IPS DF 6.9 (cell line): ENCODE measurements around the gene NEAT1.
"Not testable (repeated sequence)": the region's sequence is repeated elsewhere in the genome, so short reads cannot be mapped to it uniquely, and the experiment has no call there.

Experiments
- DNase-seq: peaks from one replicate; pipeline ENCODE4 v3.0.0-alpha.2; 2013; ENCODE audit warnings: low read depth, low spot score
- H3K27ac ChIP-seq: one replicate; pipeline ENCODE4 v1.5.1; 2013; ENCODE audit warnings: low read length, control low read depth
- H3K27me3 ChIP-seq: 2 replicates; pipeline ENCODE4 v1.6.1; 2013; ENCODE audit warnings: mild to moderate bottlenecking, low read length; ENCODE audit not compliant: control insufficient read depth, insufficient read depth
- H3K36me3 ChIP-seq: 2 replicates; pipeline ENCODE4 v1.6.1; 2013; ENCODE audit warnings: low read length; ENCODE audit not compliant: control insufficient read depth, insufficient read depth
- H3K4me1 ChIP-seq: 2 replicates; pipeline ENCODE4 v1.6.1; 2013; ENCODE audit warnings: low read length; ENCODE audit not compliant: control insufficient read depth, insufficient read depth
- H3K4me3 ChIP-seq: 2 replicates; pipeline ENCODE4 v1.5.1; 2013; ENCODE audit warnings: mild to moderate bottlenecking, low read length
- H3K9me3 ChIP-seq: 2 replicates; pipeline ENCODE4 v1.6.1; 2013; ENCODE audit warnings: low read length, inconsistent platforms; ENCODE audit not compliant: control insufficient read depth, insufficient read depth
- WGBS: extraction: QIAGEN DNeasy Blood & Tissue Kit; methylation state at CpG from one replicate; pipeline ENCODE4 v1.1.7; 2013; ENCODE audit warnings: mixed read lengths, missing lambda C conversion rate; ENCODE audit not compliant: insufficient read length, insufficient coverage; 5-methylcytosine and 5-hydroxymethylcytosine counted together

NEAT1 gene

DNA sequence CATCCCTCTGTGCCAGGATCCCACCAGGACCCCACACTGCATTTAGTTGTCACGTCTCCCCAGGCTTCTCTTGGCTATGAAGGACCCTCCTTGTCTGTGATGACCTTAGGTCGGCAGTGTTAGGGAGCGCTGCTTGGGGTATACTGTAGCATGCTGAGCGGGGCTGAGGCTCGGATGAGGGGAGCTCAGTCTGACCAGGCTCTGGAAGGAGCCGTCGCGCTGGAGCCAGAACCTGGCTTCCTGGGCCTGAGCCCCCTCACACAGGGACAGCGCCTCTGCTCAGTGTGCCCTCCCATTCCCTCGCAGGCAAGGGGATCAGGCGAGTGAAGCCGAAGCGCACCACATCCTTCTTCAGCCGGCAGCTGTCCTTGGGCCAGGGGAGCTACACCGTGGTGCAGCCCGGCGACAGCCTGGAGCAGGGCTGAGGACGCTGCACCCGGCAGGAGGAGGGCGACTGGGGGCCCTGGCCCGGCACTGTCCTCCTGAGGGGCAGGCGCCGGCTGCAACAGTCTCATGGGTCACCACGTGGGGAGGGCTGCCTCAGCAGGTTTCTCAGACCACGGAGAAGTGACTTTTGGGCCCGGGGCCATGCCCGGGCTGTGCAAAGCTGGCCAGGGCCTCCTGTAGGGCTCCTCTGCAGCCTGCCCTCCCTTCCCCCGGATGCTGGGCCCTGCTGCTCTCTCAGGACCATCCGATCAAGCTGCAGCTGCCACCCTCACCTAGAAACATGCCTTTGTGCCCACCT, 11.5 kb upstream of the NEAT1 start:
- no peaks in the 10 kb centered on the region for H3K27me3 ChIP-seq
- WGBS: no CpG with 5 or more reads among the region's 29 CpGs

DNA sequence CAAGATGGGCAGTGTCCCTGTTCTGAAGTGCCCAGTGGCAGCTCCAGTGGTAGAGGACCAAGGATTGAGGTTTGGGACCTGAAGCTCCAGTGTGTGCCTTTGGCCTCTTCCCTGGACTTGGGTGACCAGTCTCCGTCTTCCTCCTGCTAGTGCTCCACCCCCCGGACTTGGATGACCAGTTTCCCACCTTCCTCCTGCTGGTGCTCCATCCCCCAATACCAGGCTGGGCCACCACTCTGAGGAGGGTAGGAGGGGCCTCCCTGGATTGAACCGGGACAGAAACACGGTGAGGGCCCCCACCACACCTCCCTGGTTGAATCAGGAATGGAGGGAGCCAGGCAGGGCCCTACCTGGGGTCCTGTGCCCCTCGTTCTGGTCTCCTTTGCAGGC, 10.9 kb upstream of the NEAT1 start:
- WGBS: no CpG with 5 or more reads among the region's 5 CpGs
- no peak for DNase-seq
- H3K4me3 ChIP-seq: no peak overlapping the region
- H3K9me3 ChIP-seq: no peaks in the 10 kb centered on the region
- H3K36me3 ChIP-seq: peaks cover 6% of the 10 kb centered on the region
- H3K4me1 ChIP-seq: 0 out of 2 replicates have a peak, but pooled peaks cover 1% of the 10 kb centered on the region
- no peak overlapping the region for H3K27ac ChIP-seq
- H3K27me3 ChIP-seq: no peaks in the 10 kb centered on the region

More for the DNA sequence above, 11.5 kb upstream of the NEAT1 start:
- no peak overlapping the region for H3K4me3 ChIP-seq
- no peak overlapping the region for H3K27ac ChIP-seq
- peaks cover 6% of the 10 kb centered on the region for H3K36me3 ChIP-seq
- no peaks in the 10 kb centered on the region for H3K9me3 ChIP-seq
- no peaks in the 10 kb centered on the region for H3K4me1 ChIP-seq
- DNase-seq: no peak

DNA sequence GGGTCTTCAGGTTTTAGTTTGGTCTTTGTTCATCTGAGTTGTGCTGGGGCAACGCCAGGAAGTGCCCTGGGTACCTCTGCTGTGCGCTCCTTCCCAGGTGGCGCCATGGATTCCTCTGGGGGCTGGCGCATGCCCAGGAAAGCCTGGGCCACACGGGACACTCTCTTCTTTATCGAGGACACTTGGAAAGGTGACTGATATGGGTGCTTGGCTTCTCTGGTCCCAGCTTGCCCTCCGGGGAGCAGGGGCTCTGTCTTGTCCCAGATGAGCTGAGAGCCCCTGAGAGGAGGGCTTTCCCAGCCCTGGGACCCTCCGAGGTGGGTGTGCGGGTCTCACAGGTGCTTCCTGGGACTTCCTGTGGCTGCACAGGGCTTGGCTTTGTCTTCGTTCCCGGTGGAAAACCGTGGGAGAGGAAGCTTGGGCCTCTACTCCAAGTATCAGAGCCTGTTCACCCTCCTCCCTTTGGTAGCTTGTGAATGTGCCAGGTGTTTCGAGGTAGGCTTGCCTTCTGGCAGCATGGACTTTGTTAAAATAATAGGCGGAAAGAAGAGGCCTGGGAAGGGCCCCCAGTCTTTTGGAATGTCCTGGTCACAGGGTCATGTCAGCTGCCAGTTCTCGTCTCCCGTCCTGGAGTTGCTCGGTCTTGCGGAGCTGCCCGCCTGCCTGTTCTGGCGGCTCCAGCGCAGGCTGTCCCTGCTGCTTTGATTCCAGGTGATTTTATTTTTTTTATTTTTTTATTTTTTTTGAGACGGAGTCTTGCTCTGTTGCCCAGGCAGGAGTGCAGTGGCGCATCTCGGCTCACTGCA, 10.1 kb upstream of the NEAT1 start:
- H3K4me3 ChIP-seq: no peak overlapping the region
- H3K27me3 ChIP-seq: no peaks in the 10 kb centered on the region
- H3K4me1 ChIP-seq: peaks cover 3% of the 10 kb centered on the region; the same call in 1 of the 2 replicates
- H3K36me3 ChIP-seq: peaks cover 6% of the 10 kb centered on the region
- H3K27ac ChIP-seq: no peak overlapping the region
- no peak for DNase-seq
- no CpG with 5 or more reads among the region's 24 CpGs for WGBS
- H3K9me3 ChIP-seq: no peaks in the 10 kb centered on the region

GRCh38 chr11:65413077-65413664, 9.4 kb upstream of the NEAT1 start:
- not testable (repeated sequence) for H3K27me3 ChIP-seq, H3K36me3 ChIP-seq, H3K27ac ChIP-seq, DNase-seq, H3K9me3 ChIP-seq, H3K4me1 ChIP-seq, H3K4me3 ChIP-seq
- no CpG with 5 or more reads among the region's 15 CpGs for WGBS

DNA sequence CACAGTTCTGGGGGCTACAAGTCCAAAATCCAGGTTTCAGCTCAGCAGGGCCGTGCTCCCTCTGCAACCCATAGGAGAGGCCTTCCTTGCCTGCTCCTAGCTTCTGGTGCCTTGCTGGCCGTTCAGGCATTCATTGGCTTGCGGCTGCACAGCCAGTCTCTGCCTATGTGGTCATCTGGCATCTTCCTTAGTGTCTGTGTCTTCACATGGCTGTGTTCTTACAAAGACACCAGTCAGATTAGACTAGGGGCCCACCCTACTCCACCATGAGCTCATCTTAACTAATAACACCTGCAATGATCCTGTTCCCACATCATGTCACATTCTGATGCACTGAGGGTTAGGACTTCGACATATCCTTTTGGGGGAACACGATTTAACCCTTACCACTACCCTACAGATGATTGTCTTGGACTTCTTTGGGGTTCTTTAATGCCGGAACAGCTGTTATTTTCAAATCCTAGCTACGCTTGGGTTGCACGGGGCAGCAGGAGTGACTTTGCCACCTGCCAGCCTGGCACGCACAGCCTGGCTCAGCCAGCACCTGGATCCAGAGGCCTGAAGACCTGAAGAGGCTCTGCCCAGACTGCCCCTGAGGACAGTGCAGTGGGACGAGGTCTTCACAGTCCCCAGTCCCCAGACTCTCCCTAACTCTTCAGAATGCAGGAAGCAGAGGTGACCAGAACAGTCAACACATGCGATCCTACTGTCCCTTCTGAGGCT, 7.7 kb upstream of the NEAT1 start:
- peaks cover 11% of the 10 kb centered on the region for H3K4me1 ChIP-seq
- no peak overlapping the region for H3K27ac ChIP-seq
- WGBS: no CpG with 5 or more reads among the region's 11 CpGs

DNA sequence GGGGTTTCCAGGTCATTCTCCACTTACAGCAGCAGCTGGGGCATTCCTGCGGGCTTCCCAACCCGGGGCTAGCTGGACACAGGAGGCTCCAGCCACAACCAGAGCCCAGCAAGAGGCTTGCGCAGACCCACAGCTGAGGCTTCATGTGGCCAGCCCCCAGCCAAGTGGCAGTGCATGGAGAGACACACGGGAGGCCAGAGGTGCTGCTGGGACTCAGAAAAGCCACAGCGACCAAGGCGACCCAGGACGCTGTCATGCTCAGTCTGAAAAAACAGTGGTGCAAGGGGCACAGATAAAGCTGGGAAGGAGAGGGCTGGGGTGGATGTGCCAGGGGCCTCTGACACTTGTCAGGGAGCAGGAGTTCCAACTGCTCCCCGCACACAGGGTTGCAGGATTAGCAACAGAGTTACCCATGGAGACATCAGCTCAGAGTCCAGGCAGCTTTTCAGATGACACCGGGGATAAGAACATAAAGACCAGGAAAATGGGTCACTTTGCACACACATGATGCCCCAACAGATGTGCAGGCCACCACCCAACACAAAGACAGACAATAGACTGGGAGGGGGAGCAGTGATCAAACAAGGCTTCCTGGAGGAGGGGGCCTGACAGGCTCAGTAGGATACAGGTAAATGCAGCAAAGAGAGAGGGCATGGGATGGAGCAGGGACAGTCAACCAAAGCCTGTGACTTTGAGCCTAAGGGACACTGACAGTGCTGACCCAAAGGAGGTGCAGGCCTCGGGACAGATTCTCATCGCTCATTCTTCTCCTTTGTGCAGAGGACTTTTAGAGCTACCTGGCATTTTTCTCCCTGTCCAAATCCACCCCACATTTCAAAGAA, 6.9 kb upstream of the NEAT1 start:
- H3K36me3 ChIP-seq: peaks cover 6% of the 10 kb centered on the region
- H3K4me3 ChIP-seq: no peak overlapping the region
- H3K27me3 ChIP-seq: no peaks in the 10 kb centered on the region
- DNase-seq: no peak
- no peaks in the 10 kb centered on the region for H3K9me3 ChIP-seq
- H3K4me1 ChIP-seq: peaks cover 11% of the 10 kb centered on the region
- no CpG with 5 or more reads among the region's 11 CpGs for WGBS
- H3K27ac ChIP-seq: no peak overlapping the region

More for the DNA sequence above, 7.7 kb upstream of the NEAT1 start:
- H3K27me3 ChIP-seq: no peaks in the 10 kb centered on the region
- H3K4me3 ChIP-seq: no peak overlapping the region
- DNase-seq: no peak
- peaks cover 6% of the 10 kb centered on the region for H3K36me3 ChIP-seq
- no peaks in the 10 kb centered on the region for H3K9me3 ChIP-seq

DNA sequence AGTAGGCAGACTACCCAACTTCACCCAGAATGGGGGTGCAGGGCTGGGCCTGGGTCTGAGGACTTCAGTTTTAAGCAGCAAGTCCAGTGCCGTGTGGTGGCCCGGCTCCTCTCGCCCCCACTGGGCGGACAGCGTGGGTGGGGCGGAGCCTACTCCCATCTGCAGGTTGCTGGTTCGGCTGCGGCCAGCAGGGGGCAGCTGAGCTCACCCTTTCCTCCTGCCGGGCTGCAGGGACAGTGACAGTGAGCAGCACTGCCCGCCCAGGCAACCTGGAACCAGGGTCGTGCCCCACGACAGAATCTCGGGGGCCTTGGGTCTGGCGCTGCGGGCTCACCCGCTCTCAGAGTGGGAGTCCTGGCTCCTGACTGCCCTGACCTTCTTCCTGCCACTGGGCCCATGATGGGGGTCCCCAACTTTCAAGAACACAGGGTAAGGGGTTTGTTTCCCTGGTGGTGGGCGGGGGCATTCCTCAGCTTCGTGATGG, 6.2 kb upstream of the NEAT1 start:
- DNase-seq: peak; percentile 57
- H3K36me3 ChIP-seq: peaks cover 2% of the 10 kb centered on the region
- H3K4me3 ChIP-seq: no peak overlapping the region
- H3K4me1 ChIP-seq: peaks cover 14% of the 10 kb centered on the region
- H3K27ac ChIP-seq: no peak overlapping the region
- WGBS: no CpG with 5 or more reads among the region's 18 CpGs
- H3K27me3 ChIP-seq: no peaks in the 10 kb centered on the region
- no peaks in the 10 kb centered on the region for H3K9me3 ChIP-seq

DNA sequence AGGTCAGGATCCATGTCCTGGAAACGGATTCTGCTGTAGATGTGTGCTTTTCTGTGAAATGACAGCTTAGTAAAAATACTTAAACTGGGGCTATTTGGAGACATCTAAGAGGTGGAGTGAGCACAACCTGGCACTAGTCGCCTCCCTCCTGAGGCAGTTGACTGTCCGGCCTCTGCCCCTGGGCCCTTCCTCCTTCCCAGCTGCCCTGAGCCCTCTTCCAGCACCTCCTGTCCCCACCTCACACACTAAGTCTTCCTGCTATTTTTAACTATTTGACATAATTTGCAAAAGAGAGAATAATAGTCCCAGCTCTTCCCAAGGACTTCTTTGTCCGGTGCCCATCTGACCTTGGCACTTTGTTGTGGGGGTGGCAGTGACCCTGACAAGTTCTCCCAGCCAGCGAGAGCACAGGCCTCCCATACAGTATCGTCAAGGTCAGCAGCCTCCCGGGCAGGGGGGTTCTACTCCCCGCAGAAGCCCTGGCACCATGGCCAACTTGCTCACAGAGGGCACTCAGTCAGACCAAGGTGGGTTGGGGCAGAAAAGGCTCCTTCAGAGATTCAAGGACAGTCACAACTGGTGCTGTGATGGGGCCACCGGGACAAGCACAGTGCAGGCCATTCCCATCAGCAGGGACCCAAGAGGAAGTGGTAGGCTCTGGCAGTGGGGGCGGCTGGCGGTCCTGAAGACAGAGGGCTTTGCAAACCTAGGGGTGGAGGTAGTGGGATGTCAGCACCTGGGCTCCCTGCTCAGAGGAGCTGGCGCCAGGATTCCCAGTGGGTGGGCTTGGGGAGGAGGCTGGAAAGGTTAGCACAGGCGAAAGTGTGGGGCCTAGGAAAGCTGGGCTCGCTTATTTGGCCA, 5.5 kb upstream of the NEAT1 start:
- H3K36me3 ChIP-seq: no peaks in the 10 kb centered on the region
- WGBS: no CpG with 5 or more reads among the region's 14 CpGs
- H3K4me1 ChIP-seq: peaks cover 16% of the 10 kb centered on the region
- no peaks in the 10 kb centered on the region for H3K9me3 ChIP-seq
- DNase-seq: no peak
- no peak overlapping the region for H3K27ac ChIP-seq
- H3K27me3 ChIP-seq: no peaks in the 10 kb centered on the region
- no peak overlapping the region for H3K4me3 ChIP-seq
